Neuronal stem cell (in vitro differentiated cells): ENCODE results near the gene DSE.

Source experiments
- DNase-seq: peaks from one replicate; pipeline ENCODE4 v3.0.0-alpha.2; 2013; ENCODE audit warnings: low spot score
- H2AFZ ChIP-seq: one replicate; pipeline ENCODE4 v1.6.1; 2013; ENCODE audit warnings: mild to moderate bottlenecking, low read length, inconsistent platforms
- H2AK5ac ChIP-seq: 2 replicates; pipeline ENCODE4 v1.6.1; 2013; ENCODE audit warnings: low read depth, mild to moderate bottlenecking, inconsistent platforms, low read length, moderate library complexity, mixed read lengths
- H2BK120ac ChIP-seq: 2 replicates; pipeline ENCODE4 v1.6.1; 2013; ENCODE audit warnings: low read depth, mild to moderate bottlenecking, inconsistent platforms, low read length, moderate library complexity, mixed read lengths
- H2BK12ac ChIP-seq: one replicate; pipeline ENCODE4 v1.6.1; 2013; ENCODE audit warnings: low read length, inconsistent platforms
- H2BK15ac ChIP-seq: 2 replicates; pipeline ENCODE4 v1.6.1; 2013; ENCODE audit warnings: mild to moderate bottlenecking, low read length, inconsistent platforms, mixed read lengths
- H2BK5ac ChIP-seq: one replicate; pipeline ENCODE4 v1.6.1; 2013; ENCODE audit warnings: inconsistent platforms, mild to moderate bottlenecking, low read length, moderate library complexity
- H3K14ac ChIP-seq: one replicate; pipeline ENCODE4 v1.6.1; 2013; ENCODE audit warnings: low read length, inconsistent platforms
- H3K18ac ChIP-seq: 2 replicates; pipeline ENCODE4 v1.6.1; 2013; ENCODE audit warnings: low read length, inconsistent platforms
- H3K23ac ChIP-seq: 2 replicates; pipeline ENCODE4 v1.6.1; 2013; ENCODE audit warnings: low read depth, mild to moderate bottlenecking, mixed read lengths, low read length, inconsistent platforms; ENCODE audit not compliant: poor library complexity
- H3K27ac ChIP-seq: replicated peaks from 3 replicates; pipeline ENCODE4 v1.5.1; 2013; ENCODE audit warnings: low read length, inconsistent platforms
- H3K27me3 ChIP-seq, 3 experiments: 2 replicates each; pipeline ENCODE4 v1.6.1; 2013; ENCODE audit warnings: low read length in 3 of 3, mild to moderate bottlenecking in 2 of 3, inconsistent platforms in 1 of 3, low read depth in 1 of 3, mixed read lengths in 1 of 3, moderate library complexity in 1 of 3; ENCODE audit not compliant: control insufficient read depth in 3 of 3, insufficient read depth in 3 of 3
- H3K36me3 ChIP-seq, 2 donors: replicated peaks in 1 of 2; 2 replicates each; pipeline ENCODE4 v1.6.1; 2013; ENCODE audit warnings: low read length in 2 of 2; ENCODE audit not compliant: control insufficient read depth in 2 of 2, insufficient read depth in 2 of 2
- H3K4ac ChIP-seq: 2 replicates; pipeline ENCODE4 v1.6.1; 2013; ENCODE audit warnings: inconsistent platforms, mild to moderate bottlenecking, low read length, moderate library complexity
- H3K4me1 ChIP-seq, 2 donors: 1 replicate in 1 of 2; 2 replicates in 1 of 2; pipeline ENCODE4 v1.6.1; 2013; ENCODE audit warnings: low read length in 2 of 2, low read depth in 1 of 2; ENCODE audit not compliant: control insufficient read depth in 2 of 2, insufficient read depth in 1 of 2
- H3K4me2 ChIP-seq: one replicate; pipeline ENCODE4 v1.6.1; 2013; ENCODE audit warnings: mild to moderate bottlenecking, low read length, inconsistent platforms; ENCODE audit not compliant: insufficient read depth, poor library complexity, severe bottlenecking
- H3K4me3 ChIP-seq, 2 donors: 2 replicates each; pipeline ENCODE4 v1.5.1; 2013; ENCODE audit warnings: low read length in 2 of 2, mild to moderate bottlenecking in 2 of 2, inconsistent platforms in 1 of 2, moderate library complexity in 1 of 2
- H3K79me1 ChIP-seq: one replicate; pipeline ENCODE4 v1.6.1; 2013; ENCODE audit warnings: low read depth, mild to moderate bottlenecking, inconsistent platforms, low read length, moderate library complexity
- H3K9ac ChIP-seq: one replicate; pipeline ENCODE4 v1.6.1; 2013; ENCODE audit warnings: mild to moderate bottlenecking, low read depth, low read length, inconsistent platforms; ENCODE audit not compliant: poor library complexity
- H3K9me3 ChIP-seq, 2 donors: replicated peaks in 1 of 2; 2 replicates each; pipeline versions ENCODE3 to v1.6.1; 2013; ENCODE audit warnings: low read length in 2 of 2, mild to moderate bottlenecking in 2 of 2, inconsistent platforms in 1 of 2, low read depth in 1 of 2, mixed read lengths in 1 of 2, moderate library complexity in 1 of 2; ENCODE audit not compliant: control insufficient read depth in 2 of 2, insufficient read depth in 1 of 2
- H4K8ac ChIP-seq: one replicate; pipeline ENCODE4 v1.6.1; 2013; ENCODE audit warnings: low read depth, mild to moderate bottlenecking, inconsistent platforms, low read length, moderate library complexity
- H4K91ac ChIP-seq: one replicate; pipeline ENCODE4 v1.6.1; 2013; ENCODE audit warnings: low read length, low read depth, mild to moderate bottlenecking, inconsistent platforms; ENCODE audit not compliant: poor library complexity
- WGBS, 2 donors: extraction: QIAGEN DNeasy Blood & Tissue Kit; methylation state at CpG; one replicate each; pipeline ENCODE4 v1.1.7; 2013; ENCODE audit warnings: missing lambda C conversion rate in 2 of 2, mixed read lengths in 1 of 2; ENCODE audit not compliant: insufficient read length in 2 of 2, insufficient replicate concordance in 1 of 2; ENCODE audit errors: extremely low coverage in 2 of 2; 5-methylcytosine and 5-hydroxymethylcytosine counted together

The DSE gene

GRCh38 chr6:116463301-116463700 is 92.6 kb downstream of the DSE start:
- Histone ChIP-seq H3K4ac (no peak overlapping the region), H3K36me3 (no peaks in the 10 kb centered on the region), H2BK120ac (no peak overlapping the region), H2BK15ac (no peak overlapping the region), H3K4me1 (peaks cover 0 to 2% of the 10 kb centered on the region in 2 donors), H3K4me3 (no peak overlapping the region), H4K91ac (no peak overlapping the region), H2BK5ac (no peak overlapping the region), H3K18ac (no peak overlapping the region), H3K27me3 (peaks cover 0 to 26% (median 0%) of the 10 kb centered on the region in 3 experiments), H3K79me1 (no peaks in the 10 kb centered on the region), H3K4me2 (no peak overlapping the region), H3K23ac (no peak overlapping the region), H4K8ac (no peak overlapping the region), H3K9me3 (no peaks in the 10 kb centered on the region), H2BK12ac (no peak overlapping the region), H2AFZ (no peak overlapping the region), H3K27ac (no peak overlapping the region), H2AK5ac (no peak overlapping the region), H3K14ac (no peak overlapping the region), H3K9ac (no peak overlapping the region)
- no CpG with 5 or more reads among the region's 4 CpGs for WGBS, 2 donors
- no peak for DNase-seq

- H3K4me3 ChIP-seq: no peak overlapping the region
- no peak overlapping the region for H4K8ac ChIP-seq
- peaks cover 0 to 22% (median 0%) of the 10 kb centered on the region in 3 experiments for H3K27me3 ChIP-seq
- H2AK5ac ChIP-seq: no peak overlapping the region
- no peak overlapping the region for H2BK120ac ChIP-seq
- no peak overlapping the region for H4K91ac ChIP-seq
- no peak overlapping the region for H3K4ac ChIP-seq
- H3K23ac ChIP-seq: no peak overlapping the region
- H3K36me3 ChIP-seq: no peaks in the 10 kb centered on the region
- H3K4me1 ChIP-seq: peaks cover 0 to 2% of the 10 kb centered on the region in 2 donors
- H2AFZ ChIP-seq: no peak overlapping the region
- no peak overlapping the region for H3K14ac ChIP-seq
- no CpG with 5 or more reads among the region's 5 CpGs for WGBS, 2 donors
- no peak overlapping the region for H3K4me2 ChIP-seq
- H2BK12ac ChIP-seq: no peak overlapping the region
- no peak overlapping the region for H2BK5ac ChIP-seq
- no peak overlapping the region for H3K18ac ChIP-seq
- peaks cover 0 to 3% of the 10 kb centered on the region in 2 donors for H3K9me3 ChIP-seq
- no peak overlapping the region for H3K9ac ChIP-seq
- DNase-seq: no peak
- no peak overlapping the region for H2BK15ac ChIP-seq
- no peaks in the 10 kb centered on the region for H3K79me1 ChIP-seq
- no peak overlapping the region for H3K27ac ChIP-seq
Observed at GRCh38 chr6:116465246-116465645, 94.5 kb downstream of the DSE start.

GRCh38 chr6:116467096-116467495 is 96.3 kb downstream of the DSE start:
- H3K14ac ChIP-seq: no peak overlapping the region
- H3K4me1 ChIP-seq: no peaks in the 10 kb centered on the region
- peaks cover 0 to 9% (median 0%) of the 10 kb centered on the region in 3 experiments for H3K27me3 ChIP-seq
- no peak overlapping the region for H4K8ac ChIP-seq
- H3K23ac ChIP-seq: no peak overlapping the region
- no peaks in the 10 kb centered on the region for H3K36me3 ChIP-seq
- H3K4me3 ChIP-seq: no peak overlapping the region
- no peak overlapping the region for H2BK15ac ChIP-seq
- H2BK12ac ChIP-seq: no peak overlapping the region
- no peak overlapping the region for H3K18ac ChIP-seq
- no peak overlapping the region for H2AFZ ChIP-seq
- no peak overlapping the region for H2AK5ac ChIP-seq
- no peak overlapping the region for H3K27ac ChIP-seq
- no peak overlapping the region for H2BK120ac ChIP-seq
- H3K9ac ChIP-seq: no peak overlapping the region
- no peaks in the 10 kb centered on the region for H3K79me1 ChIP-seq
- H3K9me3 ChIP-seq: peaks cover 0 to 3% of the 10 kb centered on the region in 2 donors
- no CpG with 5 or more reads among the region's 1 CpG for WGBS, 2 donors
- H3K4ac ChIP-seq: no peak overlapping the region
- H4K91ac ChIP-seq: no peak overlapping the region
- DNase-seq: no peak
- no peak overlapping the region for H3K4me2 ChIP-seq
- no peak overlapping the region for H2BK5ac ChIP-seq

- Histone ChIP-seq H3K9ac (no peak overlapping the region), H2BK120ac (no peak overlapping the region), H3K14ac (no peak overlapping the region), H2AFZ (no peak overlapping the region), H4K8ac (no peak overlapping the region), H3K4ac (no peak overlapping the region), H3K23ac (no peak overlapping the region), H3K27ac (no peak overlapping the region), H2BK5ac (no peak overlapping the region), H4K91ac (no peak overlapping the region), H2AK5ac (no peak overlapping the region), H3K36me3 (no peaks in the 10 kb centered on the region), H3K4me2 (no peak overlapping the region), H3K27me3 (peaks cover 0 to 6% (median 0%) of the 10 kb centered on the region in 3 experiments), H2BK15ac (no peak overlapping the region), H3K4me3 (no peak overlapping the region), H3K9me3 (peaks cover 0 to 3% of the 10 kb centered on the region in 2 donors), H3K79me1 (no peaks in the 10 kb centered on the region), H2BK12ac (no peak overlapping the region), H3K18ac (no peak overlapping the region), H3K4me1 (no peaks in the 10 kb centered on the region)
- DNase-seq: no peak
Observed at GRCh38 chr6:116467514-116467913, 96.8 kb downstream of the DSE start.
